ENCODE measurements around the gene STX17.

GRCh38 chr9:99998266-99998665 lies 91.8 kb downstream of the STX17 start:
- TF ChIP-seq POLR2A (IDR thresholded peaks at IDR 0.05) = no peak
- TF ChIP-seq CTCF (IDR thresholded peaks at IDR 0.05) = no peak
- no peak for TF ChIP-seq POLR2AphosphoS5 (IDR thresholded peaks at IDR 0.05)

All from gastroesophageal sphincter (tissue), 3 donors.